GM18870 (cell line): ENCODE measurements around the gene CTNNA3.

Experiments
- ATAC-seq: cut with Tn5 transposase; IDR thresholded peaks from one replicate; pipeline ENCODE4 v1.9.1; 2021; ENCODE audit warnings: moderate library complexity; ENCODE audit not compliant: unreplicated experiment

CTNNA3 gene

DNA sequence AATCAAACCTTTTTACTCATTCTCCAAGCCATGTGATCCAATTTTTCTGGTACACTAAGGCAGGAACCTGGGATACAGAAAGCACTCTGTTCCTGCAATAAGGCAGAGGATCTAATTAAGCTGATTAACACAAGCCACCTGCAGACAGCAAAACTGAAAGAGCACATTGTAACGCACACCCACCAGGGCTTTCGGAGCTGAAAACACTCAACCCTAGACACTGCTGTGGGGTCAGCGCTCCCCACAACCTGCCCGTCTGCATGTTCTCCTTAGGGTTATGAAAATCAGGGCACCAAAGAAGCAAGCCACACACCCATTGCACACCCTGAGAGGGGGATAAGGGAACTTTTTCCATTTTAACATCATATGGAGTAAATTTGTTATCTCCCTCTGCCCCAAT, 1792.4 kb downstream of the CTNNA3 start:
- ATAC-seq: no peak

- ATAC-seq: no peak
Measured at GRCh38 chr10:65900271-65900670, 1795.7 kb downstream of the CTNNA3 start.

GRCh38 chr10:65898055-65898454, 1797.9 kb downstream of the CTNNA3 start:
- ATAC-seq: no peak

DNA sequence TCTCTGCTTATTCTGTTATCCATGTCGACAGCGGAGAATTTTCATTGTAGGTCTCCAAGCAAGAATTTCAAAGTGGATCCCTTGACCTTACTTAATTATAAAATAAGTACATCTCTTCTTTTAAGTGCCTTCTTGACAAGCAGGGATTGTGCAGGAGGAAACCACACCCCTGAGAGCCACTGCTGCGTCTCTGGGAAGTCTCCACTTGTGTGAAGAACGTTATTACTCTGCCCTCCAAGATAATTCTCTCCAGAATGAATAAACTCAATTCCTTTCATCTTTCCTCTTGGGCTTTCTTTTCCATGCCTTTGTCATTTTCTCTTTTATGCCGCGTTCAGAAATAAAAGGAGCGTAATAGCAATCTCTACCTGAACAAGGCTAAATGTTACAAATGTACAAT, 1801.0 kb downstream of the CTNNA3 start:
- ATAC-seq: no peak

DNA sequence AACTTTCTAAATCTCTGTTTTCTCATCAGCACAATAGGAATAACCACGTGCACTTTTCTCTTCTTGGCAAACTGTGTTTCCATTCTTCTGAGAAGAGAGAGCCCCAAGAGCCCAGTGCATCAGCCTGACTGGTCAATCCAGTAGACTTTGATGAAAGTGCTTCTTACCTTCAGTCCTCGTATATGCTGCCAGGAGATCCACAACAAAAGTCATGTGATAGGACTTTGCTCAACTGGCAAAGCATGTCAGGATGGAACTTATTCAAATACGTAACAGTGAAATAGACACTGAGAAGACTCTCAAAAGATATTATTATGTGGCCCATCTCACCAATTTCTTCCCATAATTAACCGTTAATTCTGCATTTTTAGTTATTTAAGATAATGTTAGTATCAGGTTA, 1801.6 kb downstream of the CTNNA3 start:
- no peak for ATAC-seq

GRCh38 chr10:65893676-65894075, 1802.3 kb downstream of the CTNNA3 start:
- no peak for ATAC-seq

- no peak for ATAC-seq
Measured at GRCh38 chr10:65892284-65892683, 1803.7 kb downstream of the CTNNA3 start.

DNA sequence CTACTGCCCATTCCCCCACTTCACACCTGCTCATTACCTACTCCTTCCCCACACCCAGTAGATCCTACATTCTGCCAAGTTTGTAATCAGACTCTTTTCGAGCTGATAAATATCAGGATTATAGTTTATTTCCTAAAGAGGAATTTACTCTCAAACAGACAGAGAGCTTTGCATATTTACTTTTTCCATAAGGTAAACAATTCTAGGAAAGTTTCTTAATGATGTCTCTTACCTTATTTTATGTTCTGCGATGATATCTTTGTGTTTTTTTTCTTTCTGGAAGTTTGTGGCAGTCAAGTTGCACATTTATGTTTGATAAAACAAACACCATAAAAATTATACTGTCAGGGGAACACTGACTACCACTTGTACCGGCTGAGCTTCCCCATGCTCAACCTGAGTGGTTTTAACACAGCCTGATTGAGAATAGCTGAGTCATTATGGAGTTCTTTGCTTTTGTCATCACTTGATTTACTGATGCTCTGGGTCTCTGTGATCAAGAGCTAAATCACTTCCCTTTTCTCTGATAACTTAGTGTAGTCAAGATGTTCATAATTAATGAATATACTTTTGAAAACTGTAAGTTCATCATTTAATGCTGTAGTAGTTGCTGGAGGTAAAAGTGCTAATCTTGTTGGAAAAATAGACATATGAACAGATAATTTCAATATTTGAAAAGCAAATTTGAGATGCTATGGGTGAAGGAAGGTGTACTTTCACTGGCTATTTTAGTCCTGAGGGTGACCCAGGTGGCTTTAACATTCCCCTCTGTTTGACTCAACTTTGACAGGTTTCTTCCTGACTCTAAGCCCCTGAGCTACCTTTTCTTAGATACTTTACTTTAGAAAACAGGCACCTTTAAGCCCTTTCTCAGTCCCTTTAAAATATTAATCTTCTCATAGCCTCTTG, 1804.7 kb downstream of the CTNNA3 start:
- ATAC-seq: peak; percentile 93

- ATAC-seq: no peak
Measured at GRCh38 chr10:65864529-65864928, 1831.5 kb downstream of the CTNNA3 start.

- ATAC-seq: no peak
Measured at GRCh38 chr10:65864036-65864435, 1832.0 kb downstream of the CTNNA3 start.
